Urinary bladder (tissue), 4 donors: ENCODE data around the gene GNAI1. TPM values are rescaled to one million over a fixed set of nuclear protein-coding genes. Genes with fewer than 3 reads are reported as not detected.

Experiments
- DNase-seq: peaks from one replicate; pipeline ENCODE4 v3.0.0-alpha.2; 2015; ENCODE audit errors: extremely low spot score
- H3K27ac ChIP-seq: one replicate; pipeline ENCODE4 v1.5.1; 2013; ENCODE audit warnings: low read depth, mild to moderate bottlenecking, moderate library complexity
- H3K36me3 ChIP-seq: one replicate; pipeline ENCODE4 v1.6.1; 2013; ENCODE audit warnings: mild to moderate bottlenecking, moderate library complexity; ENCODE audit not compliant: insufficient read depth
- H3K4me1 ChIP-seq: one replicate; pipeline ENCODE4 v1.6.1; 2013; ENCODE audit warnings: mild to moderate bottlenecking, moderate library complexity; ENCODE audit not compliant: insufficient read depth
- H3K4me3 ChIP-seq: one replicate; pipeline ENCODE4 v1.5.1; 2013; ENCODE audit warnings: low read depth, low read length
- WGBS: extraction: QIAGEN DNeasy Blood & Tissue Kit; methylation state at CpG from one replicate; pipeline ENCODE4 v1.1.7; 2013; 5-methylcytosine and 5-hydroxymethylcytosine counted together
- polyA plus RNA-seq: library from polyadenylated mRNA; stranded (reverse); fragments of 200-250 nt; gene quantifications from one replicate; pipeline ENCODE4 v1.2.3, GENCODE V29; 2013
- total RNA-seq: library from RNA; depleted of rRNA; stranded (reverse); fragments of >200 nt; gene quantifications from one replicate; pipeline ENCODE4 v1.2.3, GENCODE V29; 2014
- donor health status: healthy with polysubstance abuse.
- donor health status: healthy.

GNAI1 gene
- total and polyA plus RNA-seq, 2 donors: 49.4 to 81.2 TPM

DNA sequence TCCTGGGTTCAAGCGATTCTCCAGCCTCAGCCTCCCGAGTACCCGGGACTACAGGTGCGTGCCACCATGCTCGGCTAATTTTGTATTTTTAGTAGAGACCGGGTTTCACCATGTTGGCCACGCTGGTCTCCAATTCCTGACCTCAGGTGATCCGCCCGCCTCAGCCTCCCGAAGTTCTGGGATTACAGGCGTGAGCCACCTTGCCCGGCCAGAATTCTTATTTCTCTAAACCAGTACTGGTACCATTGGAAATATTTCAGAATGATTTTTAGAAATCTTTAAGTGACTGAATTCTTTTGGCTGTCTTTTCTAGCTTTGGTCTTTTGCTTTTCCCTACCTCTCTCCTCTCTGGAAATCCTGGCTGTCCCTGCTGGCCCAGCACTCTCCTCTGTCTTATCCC lies 2.8 kb downstream of the GNAI1 start:
- no peak for DNase-seq
- H3K27ac ChIP-seq: no peak overlapping the region
- WGBS: 96% methylated on average over 12 of the region's 12 CpGs
- no peaks in the 10 kb centered on the region for H3K36me3 ChIP-seq
- no peak overlapping the region for H3K4me3 ChIP-seq
- peaks cover 1% of the 10 kb centered on the region for H3K4me1 ChIP-seq

DNA sequence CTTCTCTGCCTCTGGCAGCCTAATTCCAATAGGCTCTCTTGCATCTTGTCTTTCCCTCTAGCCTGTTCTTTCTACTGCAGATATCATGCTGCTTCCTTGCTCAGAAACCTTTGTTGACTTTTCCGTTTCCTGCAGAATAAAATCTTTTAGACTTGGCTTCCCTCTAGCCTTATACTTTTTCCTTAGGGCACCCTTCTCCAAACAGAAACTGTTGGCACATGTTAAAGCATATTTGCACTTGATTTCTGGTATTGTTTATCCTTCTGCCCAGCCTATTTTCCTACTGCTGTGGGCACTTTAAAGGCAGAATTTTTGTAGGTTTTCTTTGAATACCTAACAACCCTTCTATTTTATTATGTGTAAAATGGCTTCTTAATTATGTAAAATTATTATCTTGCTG lies 4.6 kb downstream of the GNAI1 start:
- peaks cover 1% of the 10 kb centered on the region for H3K4me1 ChIP-seq
- H3K27ac ChIP-seq: no peak overlapping the region

DNA sequence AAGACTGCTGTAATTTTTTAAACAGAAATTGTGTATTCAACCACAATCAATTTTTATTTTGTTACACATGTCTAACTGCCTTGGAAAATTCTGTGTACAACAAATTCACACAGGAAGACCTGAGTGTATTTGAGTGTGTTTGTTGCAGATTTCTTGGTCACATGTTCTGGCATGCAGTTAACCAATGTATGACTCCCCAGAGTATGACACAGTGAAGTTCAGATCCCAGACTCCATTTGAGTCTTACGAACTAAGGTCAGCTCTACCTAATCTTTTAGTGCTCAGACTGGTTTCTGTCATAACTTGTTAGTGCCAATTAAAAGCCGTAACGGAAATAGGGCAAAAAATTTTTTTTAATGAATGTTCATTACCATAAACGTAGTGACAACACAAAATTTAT lies 5.8 kb downstream of the GNAI1 start:
- no peak for DNase-seq
- no peaks in the 10 kb centered on the region for H3K36me3 ChIP-seq
- H3K4me1 ChIP-seq: peaks cover 1% of the 10 kb centered on the region
- no peak overlapping the region for H3K27ac ChIP-seq
- no peak overlapping the region for H3K4me3 ChIP-seq
- WGBS: 91% methylated on average over 4 of the region's 4 CpGs

More for the DNA sequence above, 4.6 kb downstream of the GNAI1 start:
- no peak overlapping the region for H3K4me3 ChIP-seq
- DNase-seq: no peak
- WGBS: 15% methylated on average over 1 of the region's 1 CpG
- H3K36me3 ChIP-seq: no peaks in the 10 kb centered on the region

DNA sequence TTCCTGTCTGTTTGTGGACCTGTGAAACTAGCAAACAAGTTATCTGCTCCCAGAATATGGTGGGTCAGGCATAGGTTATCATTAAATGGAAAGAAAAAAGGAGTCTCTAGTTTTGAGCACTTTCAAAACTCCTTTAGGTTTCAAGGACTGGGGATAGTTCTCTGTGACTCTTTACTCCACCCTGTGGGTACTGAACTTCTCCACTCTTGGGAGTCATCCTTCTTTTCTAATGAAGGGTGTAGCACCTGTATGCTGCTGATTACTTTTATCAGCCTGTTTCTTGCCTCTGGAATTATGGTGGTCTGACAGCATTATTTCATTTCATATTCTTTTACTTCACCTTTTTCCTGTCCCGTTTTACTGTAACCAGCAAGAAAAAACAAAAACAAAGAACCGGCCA lies 6.7 kb downstream of the GNAI1 start:
- Histone ChIP-seq H3K4me3 (no peak overlapping the region), H3K4me1 (peaks cover 1% of the 10 kb centered on the region), H3K27ac (no peak overlapping the region), H3K36me3 (no peaks in the 10 kb centered on the region)
- no peak for DNase-seq
- 92% methylated on average over 2 of the region's 2 CpGs for WGBS

DNA sequence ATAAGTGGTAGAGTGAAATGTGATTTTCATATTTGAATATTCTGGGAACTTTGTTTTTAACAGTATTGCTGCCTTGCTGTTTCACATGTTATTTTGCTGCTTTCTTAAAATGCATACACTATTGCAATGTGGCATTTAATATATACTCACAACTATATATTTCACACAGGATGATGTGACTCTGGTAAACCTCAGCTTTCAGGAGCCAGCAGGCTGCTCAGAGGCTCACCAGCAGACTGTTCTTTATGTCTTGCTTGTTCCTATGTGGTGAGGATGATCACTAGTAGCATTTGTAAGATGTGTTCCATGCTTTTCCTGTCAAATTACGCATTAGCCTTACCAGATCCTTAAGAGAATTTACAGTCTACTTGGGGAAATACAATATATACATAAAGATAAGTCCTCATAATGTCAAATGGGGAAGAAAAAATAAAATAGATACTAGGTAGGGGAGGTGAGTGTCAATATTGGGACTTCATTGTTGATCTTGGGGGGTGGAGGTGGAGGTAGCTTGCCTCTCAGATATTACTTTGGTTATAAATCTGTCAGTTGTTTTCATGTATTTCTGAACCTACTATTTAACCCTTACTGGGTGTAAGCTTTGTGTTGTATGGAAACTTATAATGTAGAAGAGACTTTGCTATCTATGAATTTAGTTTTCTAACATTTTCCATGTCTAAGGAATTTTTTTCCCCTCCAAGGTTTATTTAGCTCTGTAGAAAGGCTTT lies 8.4 kb downstream of the GNAI1 start:
- Histone ChIP-seq H3K4me3 (no peak overlapping the region), H3K4me1 (peaks cover 3% of the 10 kb centered on the region), H3K36me3 (no peaks in the 10 kb centered on the region), H3K27ac (no peak overlapping the region)
- DNase-seq: no peak
- WGBS: 78% methylated on average over 1 of the region's 1 CpG

DNA sequence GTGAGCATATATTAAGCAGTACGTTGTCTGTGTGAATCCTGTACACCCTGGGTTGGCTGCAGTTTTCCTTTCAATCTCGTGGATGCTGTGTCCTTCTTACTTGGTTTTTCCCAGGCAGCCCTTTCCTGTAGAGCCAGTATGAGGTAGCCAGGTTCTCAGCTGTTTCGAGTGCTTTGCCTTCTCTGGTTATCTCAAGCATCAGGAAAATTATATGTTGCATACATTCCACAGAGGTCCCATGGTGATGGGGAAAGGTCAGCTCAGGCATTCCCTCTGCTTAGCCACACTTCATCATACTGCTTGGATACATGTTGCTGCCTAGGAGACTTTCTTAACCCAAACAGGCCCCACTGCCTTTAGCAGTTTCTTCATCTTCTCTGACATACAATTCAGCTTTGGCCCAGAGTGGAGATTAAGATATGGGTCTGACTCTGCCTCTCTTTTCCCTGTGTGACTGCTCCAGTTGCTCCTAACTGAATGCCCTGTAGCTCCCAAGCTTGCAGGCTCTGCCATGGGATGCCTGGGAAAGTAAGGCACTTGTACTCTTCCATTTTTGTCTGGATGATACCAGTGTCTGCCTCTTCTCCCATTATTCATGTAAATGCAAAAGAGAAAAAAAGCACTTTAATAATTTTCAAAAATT lies 11.3 kb downstream of the GNAI1 start:
- WGBS: 34% methylated on average over 3 of the region's 3 CpGs
- Histone ChIP-seq H3K27ac (no peak overlapping the region), H3K4me1 (peaks cover 1% of the 10 kb centered on the region), H3K4me3 (no peak overlapping the region), H3K36me3 (no peaks in the 10 kb centered on the region)
- no peak for DNase-seq

DNA sequence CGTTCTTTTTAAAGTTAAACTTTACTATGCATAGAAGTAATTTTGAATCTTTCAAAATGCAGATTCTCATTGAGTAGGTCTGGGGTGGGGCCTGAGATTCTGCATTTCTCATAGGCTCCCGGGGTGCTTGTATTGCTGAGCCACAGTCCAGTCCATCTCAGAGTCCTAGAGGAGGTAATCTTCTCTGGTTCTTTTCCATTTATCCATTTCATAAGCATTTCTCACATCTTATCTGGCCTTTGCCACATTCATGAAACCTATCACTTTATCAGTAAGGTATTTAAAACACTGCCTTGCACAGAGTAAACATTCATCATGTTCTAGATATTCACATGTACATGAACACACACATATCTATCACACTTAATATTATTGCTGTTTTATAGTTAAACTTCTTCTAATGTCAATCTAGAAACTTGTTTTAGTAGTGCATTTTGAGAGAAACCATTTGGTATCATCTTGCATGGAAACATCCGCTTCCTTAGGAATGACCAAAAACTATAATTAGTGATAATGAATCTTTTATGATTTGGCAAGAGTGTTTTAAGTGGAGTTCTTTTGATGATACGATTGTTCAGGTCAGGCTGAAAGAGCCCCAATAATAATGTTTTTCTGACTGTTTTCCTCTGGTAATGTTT lies 12.0 kb downstream of the GNAI1 start:
- 53% methylated on average over 4 of the region's 4 CpGs for WGBS
- no peak overlapping the region for H3K4me3 ChIP-seq
- peak overlapping the region; percentile 38 for H3K27ac ChIP-seq
- no peak for DNase-seq
- H3K4me1 ChIP-seq: peaks cover 3% of the 10 kb centered on the region
- no peaks in the 10 kb centered on the region for H3K36me3 ChIP-seq

DNA sequence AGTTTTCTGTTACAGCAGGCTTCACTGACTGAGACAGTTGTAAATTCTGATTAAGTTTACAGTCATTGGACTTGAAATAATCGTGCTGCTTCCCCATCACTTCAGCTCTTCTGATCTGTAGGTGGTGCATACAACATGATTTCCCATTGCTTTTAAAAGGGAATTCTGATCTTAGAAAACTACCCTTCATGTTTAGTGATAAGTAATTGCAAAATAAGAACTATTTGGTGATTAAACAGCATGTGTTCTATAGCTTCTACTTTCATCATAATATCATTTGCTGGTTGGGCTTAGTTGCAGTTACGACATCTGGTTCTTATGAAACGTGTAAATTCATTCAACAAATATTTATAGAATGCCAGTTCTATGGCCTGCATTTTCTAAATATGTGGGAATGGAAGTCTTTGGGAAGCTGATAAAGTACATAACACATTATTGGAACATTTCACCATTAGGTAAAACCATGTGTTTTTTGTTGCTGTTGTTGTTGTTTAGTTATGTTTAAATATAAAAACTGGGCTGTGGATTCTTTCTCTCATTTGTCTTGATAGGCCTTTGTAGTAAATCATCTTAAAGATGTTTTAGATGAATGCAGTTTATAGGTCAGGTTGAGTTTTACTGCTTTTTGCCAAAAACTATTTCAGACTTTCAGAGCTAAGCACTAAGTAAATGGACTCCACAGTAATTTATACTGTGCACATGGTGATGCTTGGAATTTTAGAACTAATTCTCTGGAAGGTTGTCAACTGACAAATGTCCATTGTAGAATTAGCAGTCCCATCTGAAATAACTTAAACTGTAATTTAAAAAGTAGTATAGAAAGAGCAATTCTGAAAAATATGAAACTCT lies 13.1 kb downstream of the GNAI1 start:
- peaks cover 3% of the 10 kb centered on the region for H3K4me1 ChIP-seq

DNA sequence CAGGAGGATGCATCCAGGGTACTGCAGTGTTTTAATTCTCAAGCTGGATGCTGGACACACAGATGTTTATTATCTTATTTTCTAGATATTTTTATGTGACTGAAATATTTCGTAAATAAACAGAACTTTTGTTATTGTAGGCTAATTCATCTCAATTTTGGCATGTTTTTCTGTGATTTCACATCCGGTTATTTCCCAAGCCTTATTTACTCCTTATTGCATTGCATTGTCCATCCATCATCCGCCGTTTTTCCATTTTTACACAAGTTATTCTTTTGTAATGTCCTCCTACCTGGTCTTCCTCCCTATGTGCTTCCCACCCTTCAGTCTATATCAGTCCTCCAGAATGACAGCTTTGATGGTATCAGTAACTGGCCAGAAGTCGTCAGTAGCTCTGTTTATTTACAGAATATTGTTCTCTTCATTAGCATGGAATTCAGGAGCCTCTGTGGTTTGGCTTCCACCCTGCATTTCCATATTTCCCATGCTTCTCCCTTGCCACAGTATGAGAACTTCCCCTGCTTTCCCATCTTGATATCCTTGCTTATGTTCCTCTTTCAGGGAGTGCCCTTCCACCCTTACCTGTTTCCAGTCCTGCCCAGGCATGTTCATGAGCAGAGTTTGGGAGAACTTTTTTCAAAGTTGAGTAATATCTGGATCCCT lies 16.1 kb downstream of the GNAI1 start:
- no peak overlapping the region for H3K4me3 ChIP-seq
- H3K27ac ChIP-seq: no peak overlapping the region
- peaks cover 3% of the 10 kb centered on the region for H3K4me1 ChIP-seq
- H3K36me3 ChIP-seq: no peaks in the 10 kb centered on the region
- no peak for DNase-seq
- WGBS: 51% methylated on average over 5 of the region's 5 CpGs

More for the DNA sequence above, 13.1 kb downstream of the GNAI1 start:
- 38% methylated on average over 3 of the region's 3 CpGs for WGBS
- Histone ChIP-seq H3K36me3 (no peaks in the 10 kb centered on the region), H3K27ac (no peak overlapping the region), H3K4me3 (no peak overlapping the region)
- no peak for DNase-seq

DNA sequence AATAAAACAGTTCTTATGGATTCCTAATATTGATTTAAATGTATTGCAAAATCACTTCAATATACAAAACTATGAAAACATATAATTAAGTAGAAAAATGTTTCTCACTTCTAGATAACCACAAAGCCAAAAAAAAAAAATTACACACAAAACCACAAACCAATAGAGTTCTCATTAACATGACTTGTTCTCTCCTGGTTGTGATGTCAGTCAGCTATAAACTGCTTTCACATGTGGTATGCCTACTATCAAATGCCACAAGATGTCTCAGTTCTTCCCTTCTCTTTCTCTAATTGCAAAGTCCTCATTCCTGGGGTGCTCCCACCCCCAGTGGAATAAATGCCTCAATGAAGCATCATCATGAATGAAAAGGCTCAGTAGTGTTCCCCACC lies 16.6 kb downstream of the GNAI1 start:
- H3K36me3 ChIP-seq: no peaks in the 10 kb centered on the region
- H3K27ac ChIP-seq: no peak overlapping the region
- peaks cover 3% of the 10 kb centered on the region for H3K4me1 ChIP-seq
- DNase-seq: no peak
- H3K4me3 ChIP-seq: no peak overlapping the region

DNA sequence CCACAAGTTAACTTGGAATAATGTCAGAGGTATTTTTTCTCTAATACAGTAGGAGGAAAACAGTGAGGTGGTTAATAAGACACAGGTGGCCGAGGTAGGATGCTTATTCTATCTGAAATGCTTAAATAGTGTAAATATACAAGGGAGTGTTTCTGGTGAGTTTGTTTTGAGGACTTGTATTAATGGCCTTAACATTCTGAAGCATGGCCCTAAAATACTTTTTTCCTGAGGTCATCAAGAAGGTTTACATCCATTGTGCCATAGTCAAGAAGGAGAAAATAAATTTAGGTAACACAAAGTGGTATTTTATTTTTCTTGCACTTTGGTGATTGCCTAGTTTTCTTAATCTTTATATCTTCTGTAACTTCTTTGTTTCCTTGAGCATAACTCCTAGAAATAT lies 18.8 kb downstream of the GNAI1 start:
- no peak for DNase-seq
- Histone ChIP-seq H3K4me1 (peaks cover 1% of the 10 kb centered on the region), H3K36me3 (no peaks in the 10 kb centered on the region), H3K4me3 (no peak overlapping the region), H3K27ac (no peak overlapping the region)
- WGBS: 66% methylated on average over 1 of the region's 1 CpG

DNA sequence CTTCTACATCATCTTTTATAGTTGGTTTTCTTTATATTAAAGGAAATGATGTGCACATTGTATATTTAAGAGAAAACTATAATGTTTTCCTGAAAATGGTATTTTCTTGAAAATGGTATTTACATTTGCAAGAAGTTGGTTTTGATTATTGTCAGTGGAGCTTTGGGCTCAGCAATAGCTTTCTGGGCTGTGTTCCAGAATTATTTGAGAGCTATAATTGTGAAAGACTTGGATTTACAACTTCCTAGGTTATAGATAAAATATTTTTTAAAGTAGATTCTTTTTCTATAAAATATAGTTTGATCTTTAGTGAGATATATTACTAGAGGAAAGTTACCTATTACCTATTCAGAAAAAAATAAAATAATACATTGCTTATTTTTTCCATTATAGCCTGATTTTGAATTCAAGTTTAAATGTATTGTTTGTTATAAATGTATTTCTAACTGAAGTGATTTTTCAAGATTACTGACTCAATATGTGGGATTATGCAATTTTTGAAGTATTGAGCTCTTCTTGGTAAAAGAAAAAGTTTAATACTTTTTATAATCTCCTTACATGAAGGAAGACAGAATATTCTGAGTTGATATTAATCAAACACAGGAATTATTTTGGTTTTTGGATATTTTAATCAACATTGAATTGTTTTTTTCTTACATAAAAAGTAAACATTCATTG lies 20.2 kb downstream of the GNAI1 start:
- Histone ChIP-seq H3K36me3 (no peaks in the 10 kb centered on the region), H3K4me3 (no peak overlapping the region), H3K4me1 (peaks cover 1% of the 10 kb centered on the region), H3K27ac (no peak overlapping the region)
- no peak for DNase-seq

DNA sequence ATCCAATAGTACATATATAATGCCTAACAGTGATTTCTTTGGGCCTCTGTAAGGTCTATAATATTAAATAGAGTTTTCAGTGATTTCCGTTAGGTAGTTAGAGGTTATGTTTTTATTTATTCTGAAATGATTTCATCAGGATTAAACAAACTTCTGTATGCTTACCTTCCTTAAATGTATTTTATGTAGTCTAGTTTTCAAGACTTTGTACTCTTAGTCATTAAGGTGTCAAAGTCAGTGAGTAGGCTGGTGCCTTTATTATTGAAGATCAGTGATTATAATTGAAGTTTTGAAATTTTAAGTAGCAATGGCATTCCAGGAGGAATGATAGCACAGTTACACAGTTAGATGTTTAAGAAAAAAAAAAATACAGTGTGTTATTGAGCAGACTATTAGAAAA lies 20.7 kb downstream of the GNAI1 start:
- 85% methylated on average over 1 of the region's 1 CpG for WGBS
- Histone ChIP-seq H3K4me1 (peaks cover 1% of the 10 kb centered on the region), H3K27ac (no peak overlapping the region), H3K36me3 (no peaks in the 10 kb centered on the region), H3K4me3 (no peak overlapping the region)
- no peak for DNase-seq
